Measurements from ENCODE around the gene TPI1.

The TPI1 gene

GRCh38 chr12:6867413-6868210 lies at the start of gene TPI1:
TSS of gene TPI1 (plus strand) at chr12:6867531. CDS start at chr12:6867567, 36 bp downstream.
- DNase-seq (ENCODE audit: low read depth): no peak
- peak within 1 kb of the TSS; percentile 83 for H3K4me3 ChIP-seq (ENCODE audit: low read depth, low read length)

GRCh38 chr12:6817662-6818157 lies 49.6 kb upstream of the TPI1 start:
- DNase-seq (ENCODE audit: low read depth): no peak
- no peak overlapping the region for H3K4me3 ChIP-seq (ENCODE audit: low read depth, low read length)

DNA sequence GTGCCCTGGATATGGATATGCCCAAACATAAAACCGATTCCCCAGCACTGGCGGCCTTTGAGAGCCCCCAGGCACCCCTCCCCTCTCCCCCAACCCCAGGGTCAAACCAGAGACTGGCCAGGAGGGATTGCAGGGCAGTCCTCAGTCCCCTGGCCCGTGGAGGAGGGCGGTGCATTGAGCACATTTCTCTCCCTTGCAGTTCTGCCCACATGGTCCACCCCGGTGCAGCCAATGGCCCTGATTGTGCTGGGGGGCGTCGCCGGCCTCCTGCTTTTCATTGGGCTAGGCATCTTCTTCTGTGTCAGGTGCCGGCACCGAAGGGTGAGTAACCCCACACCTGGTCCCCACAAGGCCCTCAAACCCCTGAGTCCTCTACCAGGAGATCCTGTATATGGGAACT lies 49.1 kb upstream of the TPI1 start:
- no peak overlapping the region for H3K4me3 ChIP-seq (ENCODE audit: low read depth, low read length)
- DNase-seq (ENCODE audit: low read depth): no peak

- DNase-seq (ENCODE audit: low read depth): no peak
Measured at GRCh38 chr12:6818645-6819044, 48.7 kb upstream of the TPI1 start.

GRCh38 chr12:6819106-6820030 lies 48.0 kb upstream of the TPI1 start:
- H3K4me3 ChIP-seq (ENCODE audit: low read depth, low read length): no peak overlapping the region
- DNase-seq (ENCODE audit: low read depth): no peak

More at GRCh38 chr12:6818645-6819044, 48.7 kb upstream of the TPI1 start:
- H3K4me3 ChIP-seq (ENCODE audit: low read depth, low read length): no peak overlapping the region

DNA sequence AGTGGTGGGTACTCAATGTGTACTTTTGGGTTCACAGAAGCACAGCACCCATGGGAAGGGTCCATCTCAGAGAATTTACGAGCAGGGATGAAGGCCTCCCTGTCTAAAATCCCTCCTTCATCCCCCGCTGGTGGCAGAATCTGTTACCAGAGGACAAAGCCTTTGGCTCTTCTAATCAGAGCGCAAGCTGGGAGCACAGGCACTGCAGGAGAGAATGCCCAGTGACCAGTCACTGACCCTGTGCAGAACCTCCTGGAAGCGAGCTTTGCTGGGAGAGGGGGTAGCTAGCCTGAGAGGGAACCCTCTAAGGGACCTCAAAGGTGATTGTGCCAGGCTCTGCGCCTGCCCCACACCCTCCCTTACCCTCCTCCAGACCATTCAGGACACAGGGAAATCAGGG lies 47.2 kb upstream of the TPI1 start:
- DNase-seq (ENCODE audit: low read depth): no peak
- H3K4me3 ChIP-seq (ENCODE audit: low read depth, low read length): no peak overlapping the region

DNA sequence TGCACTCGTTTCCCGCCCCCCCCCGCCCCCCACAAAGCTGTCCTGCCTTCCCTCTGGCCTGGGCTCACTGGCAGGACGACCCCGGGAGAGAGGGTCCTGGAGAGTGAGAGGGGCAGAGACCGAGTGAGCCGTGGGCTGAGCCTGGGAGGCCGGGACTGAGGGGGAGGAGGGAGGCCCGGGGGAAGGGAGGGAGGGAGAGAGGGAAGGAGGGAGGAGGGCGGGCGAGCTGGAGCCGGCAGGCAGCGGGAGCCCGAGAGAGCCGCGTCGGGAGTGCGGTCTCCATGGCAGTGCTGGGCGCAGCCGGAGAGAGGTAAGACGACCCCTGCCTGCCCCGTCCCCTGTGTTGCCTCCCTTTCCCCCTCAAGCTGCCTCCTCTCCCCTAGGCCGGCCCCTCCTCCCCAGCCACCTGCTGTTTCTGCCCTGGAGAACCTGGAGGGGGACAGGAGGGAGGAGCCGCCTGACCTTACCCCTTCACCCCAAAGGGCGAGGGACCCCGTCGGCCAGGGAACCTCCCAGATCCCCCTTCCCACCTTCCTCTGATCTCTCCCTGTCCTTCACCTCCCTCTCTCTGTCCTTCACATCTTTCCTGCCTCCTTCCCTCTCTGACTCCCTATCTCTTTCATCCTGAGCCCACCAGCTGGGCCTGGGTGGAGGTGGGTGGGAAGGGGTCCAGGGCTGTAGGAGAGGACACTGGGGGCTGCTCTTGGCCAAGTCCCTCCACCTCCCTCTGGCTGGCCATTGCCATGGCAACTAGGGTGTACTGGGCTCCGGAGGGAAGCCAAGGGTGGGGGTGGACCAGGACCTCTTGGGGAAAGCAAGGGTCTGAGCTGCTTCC lies 45.5 kb upstream of the TPI1 start, which contains the start of gene GPR162:
TSS of gene GPR162 (plus strand) at position 231 of the 835 bp plus-strand sequence. CDS start 2,078 bp downstream, outside the sequence.
- no peak for DNase-seq (ENCODE audit: low read depth)

DNA sequence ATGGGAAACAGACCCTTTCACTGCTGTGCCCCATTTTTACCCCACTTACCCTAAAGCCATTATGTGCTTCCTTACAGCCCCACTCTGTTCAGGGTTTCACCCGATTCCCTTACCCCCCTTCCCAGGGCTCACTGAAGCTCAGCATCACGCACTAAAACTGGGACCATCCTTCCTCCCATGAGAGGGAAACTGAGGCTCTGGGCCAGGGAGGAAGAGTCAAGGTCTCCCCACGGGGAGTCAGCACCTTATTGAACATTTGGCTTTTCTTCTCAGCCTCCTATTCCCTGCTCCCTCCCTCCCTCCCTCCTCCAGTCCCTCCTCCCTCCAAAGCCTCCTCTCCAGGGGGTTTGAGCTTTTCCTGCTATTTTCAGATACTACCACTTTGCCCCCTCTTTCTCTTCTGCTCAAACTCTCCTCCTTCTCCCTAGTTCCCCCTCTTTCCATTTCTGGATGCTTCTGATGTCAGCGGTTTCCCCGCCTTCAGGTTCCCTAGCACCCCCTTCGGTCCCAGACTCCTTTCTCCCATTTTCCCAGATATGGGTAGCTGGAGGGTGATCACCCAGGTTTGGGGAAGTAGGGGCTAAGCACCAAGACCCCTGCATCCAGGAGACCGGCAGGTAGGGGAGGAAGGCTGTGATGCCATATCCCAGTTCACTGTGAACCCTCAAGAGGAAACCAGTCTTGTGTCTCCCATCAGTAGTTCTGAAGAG lies 44.8 kb upstream of the TPI1 start:
- no peak for DNase-seq (ENCODE audit: low read depth)
- peak overlapping the region; percentile 52 for H3K4me3 ChIP-seq (ENCODE audit: low read depth, low read length)

More for the DNA sequence above, 45.5 kb upstream of the TPI1 start, which contains the start of gene GPR162:
- peak within 1 kb of the TSS; percentile 52 for H3K4me3 ChIP-seq (ENCODE audit: low read depth, low read length)

DNA sequence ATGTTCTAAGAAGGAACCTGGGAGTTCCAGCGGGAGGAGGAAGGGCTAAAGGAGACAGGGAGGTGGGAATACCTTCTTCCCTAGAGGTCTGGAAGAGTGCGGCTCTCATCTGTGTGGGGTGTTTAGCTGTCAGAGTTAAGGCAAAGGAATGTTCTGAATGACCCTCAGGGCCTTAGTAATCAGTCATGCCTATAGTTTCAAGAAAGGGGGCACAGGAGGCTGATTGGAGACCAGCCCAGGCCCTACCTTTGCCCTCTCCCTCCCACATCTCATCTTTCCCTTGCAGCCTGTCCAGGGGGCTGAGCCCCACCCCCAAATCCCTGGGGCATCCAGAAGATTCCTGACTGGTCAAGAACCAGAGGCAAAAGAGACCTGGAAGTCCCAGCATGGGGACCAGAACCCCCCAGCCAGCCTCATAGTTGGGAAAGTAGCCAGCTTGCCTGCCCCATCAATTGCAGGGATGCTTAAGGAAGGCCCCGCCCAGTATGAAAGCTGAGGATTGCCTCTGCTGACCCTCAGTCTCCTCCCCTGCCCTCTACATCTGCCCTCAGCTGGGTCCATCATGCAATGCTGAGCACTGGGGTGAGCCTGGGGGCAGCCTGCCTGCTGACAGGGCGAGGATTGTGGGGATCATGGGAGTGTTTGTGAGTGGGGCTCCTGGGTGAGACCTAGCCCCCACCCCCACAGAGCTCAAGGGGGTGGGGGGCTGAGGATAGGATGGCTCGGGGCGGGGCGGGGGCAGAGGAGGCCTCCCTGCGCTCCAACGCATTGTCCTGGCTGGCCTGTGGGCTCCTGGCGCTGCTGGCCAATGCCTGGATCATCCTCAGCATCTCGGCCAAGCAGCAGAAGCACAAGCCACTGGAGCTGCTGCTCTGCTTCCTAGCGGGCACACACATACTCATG lies 43.9 kb upstream of the TPI1 start:
- H3K4me3 ChIP-seq (ENCODE audit: low read depth, low read length): no peak overlapping the region
- no peak for DNase-seq (ENCODE audit: low read depth)

GRCh38 chr12:6824085-6824775 lies 43.1 kb upstream of the TPI1 start:
- DNase-seq (ENCODE audit: low read depth): no peak
- H3K4me3 ChIP-seq (ENCODE audit: low read depth, low read length): no peak overlapping the region

- peak overlapping the region; percentile 42 for H3K4me3 ChIP-seq (ENCODE audit: low read depth, low read length)
- no peak for DNase-seq (ENCODE audit: low read depth)
Measured at GRCh38 chr12:6824901-6825381, 42.4 kb upstream of the TPI1 start.

DNA sequence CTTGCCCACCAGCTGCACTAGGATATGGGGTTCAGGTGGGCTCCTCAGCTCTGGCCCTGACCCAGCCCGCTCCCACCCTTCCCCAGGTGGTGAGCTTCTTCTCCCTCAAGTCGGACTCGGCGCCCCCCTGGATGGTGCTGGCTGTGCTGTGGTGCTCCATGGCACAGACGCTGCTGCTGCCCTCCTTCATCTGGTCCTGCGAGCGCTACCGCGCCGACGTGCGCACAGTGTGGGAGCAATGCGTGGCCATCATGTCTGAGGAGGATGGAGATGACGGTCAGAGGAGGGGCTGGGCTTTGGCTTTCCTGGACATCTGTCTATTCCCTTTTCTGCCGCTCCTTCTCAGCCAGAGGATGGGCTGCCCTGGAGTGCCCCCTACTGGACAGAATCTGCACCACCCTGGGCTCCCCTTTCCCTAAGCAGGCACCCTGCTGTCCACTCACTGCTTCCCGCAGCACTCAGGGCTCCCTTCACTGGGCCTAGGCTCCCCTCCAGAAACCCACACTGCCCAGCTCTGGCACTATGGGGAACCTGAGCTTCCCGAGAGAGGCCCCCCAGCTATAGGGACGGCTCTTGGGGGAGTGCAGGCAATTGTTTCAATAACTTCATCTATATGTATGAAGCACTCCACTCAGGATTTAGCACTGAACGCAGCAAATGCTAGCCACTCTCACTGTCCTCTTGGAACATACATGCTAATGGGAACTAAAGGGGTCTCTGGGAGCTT lies 41.8 kb upstream of the TPI1 start:
- DNase-seq (ENCODE audit: low read depth): peak; percentile 56
- H3K4me3 ChIP-seq (ENCODE audit: low read depth, low read length): peak overlapping the region; percentile 42

DNA sequence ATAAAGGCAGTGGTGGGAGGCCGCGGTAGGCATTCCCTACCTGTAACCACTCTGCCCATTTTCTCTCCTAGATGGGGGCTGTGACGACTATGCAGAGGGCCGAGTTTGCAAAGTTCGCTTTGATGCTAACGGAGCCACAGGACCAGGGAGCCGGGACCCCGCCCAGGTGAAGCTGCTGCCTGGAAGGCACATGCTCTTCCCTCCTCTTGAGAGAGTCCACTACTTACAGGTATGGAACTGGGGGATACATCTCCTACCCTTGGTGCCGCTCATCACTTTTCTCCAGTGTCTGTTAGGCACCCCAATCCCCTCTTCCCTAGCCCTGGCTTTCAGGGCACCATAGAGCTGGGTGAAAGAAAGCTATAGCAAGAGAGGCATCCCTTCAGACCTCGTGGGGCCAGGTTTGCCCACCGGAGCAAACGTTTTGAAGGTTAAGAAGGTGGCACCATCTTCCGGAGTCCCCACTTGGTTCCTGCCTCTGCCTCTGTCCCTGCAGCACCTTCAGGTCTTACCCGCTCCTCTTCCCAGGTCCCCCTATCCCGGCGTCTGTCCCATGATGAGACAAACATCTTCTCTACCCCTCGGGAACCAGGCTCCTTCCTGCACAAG lies 41.1 kb upstream of the TPI1 start:
- no peak overlapping the region for H3K4me3 ChIP-seq (ENCODE audit: low read depth, low read length)
- DNase-seq (ENCODE audit: low read depth): no peak

- no peak for DNase-seq (ENCODE audit: low read depth)
- H3K4me3 ChIP-seq (ENCODE audit: low read depth, low read length): no peak overlapping the region
Measured at GRCh38 chr12:6826734-6827436, 40.4 kb upstream of the TPI1 start.

DNA sequence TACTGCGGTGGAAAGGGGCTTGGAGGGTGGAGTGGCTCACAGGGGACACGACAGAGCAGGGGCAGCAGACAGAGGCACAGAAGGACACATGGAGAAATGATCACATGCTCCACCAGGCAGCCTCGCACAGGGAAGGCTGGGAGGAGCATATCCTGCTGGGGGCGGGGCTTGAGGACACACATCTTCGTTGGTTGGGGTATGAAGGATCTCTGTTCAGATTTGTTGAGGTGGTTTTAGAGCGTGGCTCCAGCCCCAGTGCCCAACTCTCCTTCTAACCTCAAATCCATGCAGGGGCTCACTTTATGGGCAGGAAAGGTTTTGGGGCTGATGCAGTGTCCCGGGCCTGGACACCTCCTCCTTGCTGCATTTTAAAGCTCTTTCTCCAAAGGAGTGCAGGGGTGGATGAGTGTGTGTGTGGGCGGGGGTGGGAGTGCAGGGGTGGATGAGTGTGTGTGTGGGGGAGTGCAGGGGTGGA lies 39.9 kb upstream of the TPI1 start:
- peak; percentile 62 for DNase-seq (ENCODE audit: low read depth)
- H3K4me3 ChIP-seq (ENCODE audit: low read depth, low read length): peak overlapping the region; percentile 31

Measured in skeletal muscle cell (primary cell).